ENCODE data around the gene C1orf105.
A peak's percentile ranks its signal among the peaks of the same experiment; 100 is the strongest.

The C1orf105 gene

DNA sequence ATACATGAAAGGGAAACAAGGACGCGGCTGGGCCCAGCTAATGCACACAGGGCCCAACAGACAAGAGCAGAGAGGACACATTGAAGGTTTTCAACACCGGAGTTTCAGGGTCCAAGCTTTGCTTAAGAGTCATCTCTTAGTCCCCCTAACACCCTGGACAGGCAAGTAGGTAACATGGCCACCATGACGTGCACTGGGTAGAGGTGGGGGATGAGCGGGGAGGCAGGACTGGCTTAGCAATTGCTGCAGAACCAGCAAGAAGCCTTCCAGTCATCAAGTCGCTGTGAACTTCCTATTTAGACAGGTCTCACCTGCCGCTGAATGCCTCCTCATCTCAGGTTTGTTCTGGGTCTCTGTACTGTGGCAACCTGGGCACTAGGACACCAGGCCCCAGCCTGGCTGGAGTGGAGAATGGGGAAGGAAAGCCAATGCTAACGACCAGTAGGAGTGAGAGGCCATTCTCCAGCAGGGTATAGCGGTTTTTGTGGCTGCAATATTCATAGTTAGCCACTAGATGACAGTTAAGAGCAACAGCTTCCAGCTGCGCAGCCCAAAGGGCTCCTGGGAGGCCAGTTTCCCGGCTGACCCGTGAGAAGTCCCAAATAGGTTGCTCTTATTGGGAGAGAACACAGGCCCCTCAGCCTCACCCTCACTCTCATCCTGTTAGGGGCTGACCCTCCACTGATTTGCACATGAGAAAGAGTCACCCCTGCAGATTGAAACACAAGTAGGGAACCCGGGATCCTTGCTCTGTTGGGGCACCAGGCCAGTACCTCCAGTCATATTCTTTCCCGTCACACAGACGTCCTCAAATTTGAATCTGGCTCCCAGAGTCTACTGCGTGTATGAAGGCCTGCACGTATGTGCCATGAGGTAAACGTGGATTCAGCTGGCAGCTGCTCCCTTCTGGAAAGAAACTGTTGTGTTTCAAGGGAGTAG lies 29.4 kb downstream of the C1orf105 start:
- no peak for DNase-seq (ENCODE audit: insufficient read length, low spot score)
- TF ChIP-seq, protein P1, sequence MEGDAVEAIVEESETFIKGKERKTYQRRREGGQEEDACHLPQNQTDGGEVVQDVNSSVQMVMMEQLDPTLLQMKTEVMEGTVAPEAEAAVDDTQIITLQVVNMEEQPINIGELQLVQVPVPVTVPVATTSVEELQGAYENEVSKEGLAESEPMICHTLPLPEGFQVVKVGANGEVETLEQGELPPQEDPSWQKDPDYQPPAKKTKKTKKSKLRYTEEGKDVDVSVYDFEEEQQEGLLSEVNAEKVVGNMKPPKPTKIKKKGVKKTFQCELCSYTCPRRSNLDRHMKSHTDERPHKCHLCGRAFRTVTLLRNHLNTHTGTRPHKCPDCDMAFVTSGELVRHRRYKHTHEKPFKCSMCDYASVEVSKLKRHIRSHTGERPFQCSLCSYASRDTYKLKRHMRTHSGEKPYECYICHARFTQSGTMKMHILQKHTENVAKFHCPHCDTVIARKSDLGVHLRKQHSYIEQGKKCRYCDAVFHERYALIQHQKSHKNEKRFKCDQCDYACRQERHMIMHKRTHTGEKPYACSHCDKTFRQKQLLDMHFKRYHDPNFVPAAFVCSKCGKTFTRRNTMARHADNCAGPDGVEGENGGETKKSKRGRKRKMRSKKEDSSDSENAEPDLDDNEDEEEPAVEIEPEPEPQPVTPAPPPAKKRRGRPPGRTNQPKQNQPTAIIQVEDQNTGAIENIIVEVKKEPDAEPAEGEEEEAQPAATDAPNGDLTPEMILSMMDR (IDR thresholded peaks at IDR 0.05; ENCODE audit: insufficient read depth, missing control alignments) = peak; percentile 90
- FAIRE-seq = no peak

- TF ChIP-seq, protein P1 (IDR thresholded peaks at IDR 0.05; ENCODE audit: insufficient read depth, missing control alignments) = no peak
- DNase-seq (ENCODE audit: insufficient read length, low spot score) = no peak
- FAIRE-seq = no peak
Measured at GRCh38 chr1:172450524-172450885, 30.0 kb downstream of the C1orf105 start.

GRCh38 chr1:172451002-172451443 lies 30.5 kb downstream of the C1orf105 start:
- FAIRE-seq (no peak), DNase-seq (ENCODE audit: insufficient read length, low spot score) (no peak)
- TF ChIP-seq, protein P1 (IDR thresholded peaks at IDR 0.05; ENCODE audit: insufficient read depth, missing control alignments) = no peak

GRCh38 chr1:172452536-172453152 lies 32.2 kb downstream of the C1orf105 start:
- TF ChIP-seq, protein P1 (IDR thresholded peaks at IDR 0.05; ENCODE audit: insufficient read depth, missing control alignments) = no peak
- no peak for FAIRE-seq
- DNase-seq (ENCODE audit: insufficient read length, low spot score) = no peak

- no peak for FAIRE-seq
- DNase-seq (ENCODE audit: insufficient read length, low spot score) = no peak
- TF ChIP-seq, protein P1 (IDR thresholded peaks at IDR 0.05; ENCODE audit: insufficient read depth, missing control alignments) = no peak
Measured at GRCh38 chr1:172453153-172453545, 32.7 kb downstream of the C1orf105 start.

GRCh38 chr1:172453607-172454006 lies 33.1 kb downstream of the C1orf105 start:
- DNase-seq (ENCODE audit: insufficient read length, low spot score) = no peak
- TF ChIP-seq, protein P1 (IDR thresholded peaks at IDR 0.05; ENCODE audit: insufficient read depth, missing control alignments) = no peak
- no peak for FAIRE-seq

DNA sequence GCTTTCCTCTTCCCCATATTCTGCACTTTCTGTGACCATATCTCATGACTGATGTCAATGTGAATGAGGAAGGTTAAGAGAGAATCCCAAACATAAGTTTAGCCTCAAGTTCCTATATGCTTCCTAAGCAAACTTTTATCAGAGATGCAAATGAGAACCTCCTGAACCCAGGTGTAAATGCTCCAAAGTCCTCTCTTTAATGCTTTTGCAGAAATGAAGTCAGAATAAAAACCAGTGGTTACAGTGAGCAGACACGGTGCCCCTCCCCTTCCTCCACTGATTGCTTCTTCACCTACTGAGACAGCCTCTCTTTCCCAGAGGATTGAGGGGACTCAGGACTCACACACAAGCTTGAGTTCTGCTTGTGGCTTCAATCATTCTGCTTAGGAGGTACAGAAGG lies 35.0 kb downstream of the C1orf105 start:
- FAIRE-seq (no peak), DNase-seq (ENCODE audit: insufficient read length, low spot score) (no peak)
- TF ChIP-seq, protein P1 (IDR thresholded peaks at IDR 0.05; ENCODE audit: insufficient read depth, missing control alignments) = no peak

All from D721Med (cell line).